Renal cortex interstitium (tissue), 11 donors: ENCODE measurements around the gene DDI1. TPM values are rescaled to one million over a fixed set of nuclear protein-coding genes. Genes with fewer than 3 reads are reported as not detected.

Source experiments
- DNase-seq, 11 donors: peaks; one replicate each; pipeline ENCODE4 v3.0.0-alpha.2; 2013; ENCODE audit warnings: low read depth in 9 of 11, low spot score in 4 of 11; ENCODE audit errors: extremely low read depth in 1 of 11
- polyA plus RNA-seq, 3 donors: library from polyadenylated mRNA; unstranded; fragments of 120-200 nt; gene quantifications; one replicate each; pipeline ENCODE4 v1.2.1, GENCODE V29; 2013; ENCODE audit not compliant: insufficient read length in 3 of 3

DDI1 gene
- polyA plus RNA-seq, 3 donors = not detected

DNA sequence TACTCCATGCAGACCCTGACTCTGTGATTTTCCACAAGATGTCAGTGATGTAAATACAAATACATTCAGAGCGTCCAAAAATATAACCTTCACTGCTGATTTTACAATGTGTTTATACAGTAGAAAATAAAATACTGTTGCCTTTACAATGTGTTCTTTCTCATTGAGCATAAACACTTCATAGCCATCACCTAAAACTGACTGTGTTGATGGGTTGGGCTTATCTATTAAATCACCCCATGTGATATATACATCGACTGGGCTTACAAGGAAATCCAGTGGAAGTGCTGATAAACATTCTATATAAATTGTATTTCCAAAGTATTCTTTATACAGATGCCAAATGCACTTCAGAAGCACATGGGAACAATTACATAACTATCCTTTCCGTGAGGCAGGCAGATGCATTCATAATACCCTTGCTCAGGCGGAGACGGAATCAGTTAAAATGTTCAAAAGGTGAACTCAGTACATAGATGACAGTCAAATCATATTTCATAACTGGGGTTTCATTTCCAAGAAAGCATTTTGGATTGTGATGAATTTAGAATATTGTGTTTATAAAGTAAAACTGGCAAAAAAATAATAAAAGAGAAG, 27.7 kb downstream of the DDI1 start:
- DNase-seq = no peak

DNA sequence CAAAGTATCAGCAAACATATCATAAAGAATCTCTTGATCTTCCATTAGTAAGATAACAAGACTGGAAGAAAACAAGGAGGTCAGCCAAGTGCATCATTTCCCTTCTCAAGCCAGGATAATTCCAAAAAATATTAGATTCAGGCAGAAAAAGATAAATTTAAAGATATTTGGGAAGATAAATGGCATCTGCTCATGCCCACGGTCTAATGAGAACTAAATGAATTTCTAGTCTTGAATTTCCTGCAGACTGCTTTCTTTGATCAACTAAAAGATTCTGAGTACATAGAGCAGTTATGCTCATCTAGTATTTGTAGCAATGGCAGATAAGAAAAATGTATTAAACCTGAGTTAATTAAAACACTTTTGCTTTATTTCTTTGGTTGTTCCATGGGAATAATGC, 31.1 kb downstream of the DDI1 start:
- no peak for DNase-seq

DNA sequence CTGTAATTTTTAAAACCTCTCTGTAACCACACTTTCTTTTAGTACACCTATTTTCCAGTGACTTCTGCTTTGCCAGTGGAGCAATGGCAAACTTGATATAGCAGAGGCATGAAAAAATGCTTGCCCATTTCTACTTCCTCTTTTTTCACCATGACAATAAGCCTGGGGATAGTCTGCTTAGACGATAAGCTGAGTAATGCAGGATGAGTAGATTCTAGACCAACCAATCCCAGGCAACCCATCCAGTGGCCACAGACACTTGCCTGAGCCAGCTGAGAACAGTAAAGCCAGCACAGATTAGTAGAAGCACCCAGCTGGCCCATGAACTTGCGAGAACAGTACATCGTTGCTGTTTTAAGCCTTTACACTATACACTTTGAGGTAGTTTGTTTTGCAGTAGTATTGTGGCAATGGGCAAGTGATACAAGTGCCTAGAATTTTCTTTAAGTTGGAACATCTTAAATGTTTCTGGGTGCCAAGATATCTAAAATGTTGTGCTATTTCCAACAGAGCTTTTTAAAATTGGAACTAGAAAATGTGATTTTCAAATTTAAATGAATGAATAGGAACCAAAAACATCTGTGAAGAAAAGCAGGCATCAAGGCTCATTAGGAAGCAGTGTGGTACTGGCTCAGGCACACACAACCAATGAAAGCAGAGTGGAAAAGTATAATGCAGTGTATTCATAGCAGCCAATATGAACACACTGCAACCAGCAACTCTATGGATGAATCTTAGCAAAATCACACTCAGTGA, 37.7 kb downstream of the DDI1 start:
- no peak for DNase-seq

DNA sequence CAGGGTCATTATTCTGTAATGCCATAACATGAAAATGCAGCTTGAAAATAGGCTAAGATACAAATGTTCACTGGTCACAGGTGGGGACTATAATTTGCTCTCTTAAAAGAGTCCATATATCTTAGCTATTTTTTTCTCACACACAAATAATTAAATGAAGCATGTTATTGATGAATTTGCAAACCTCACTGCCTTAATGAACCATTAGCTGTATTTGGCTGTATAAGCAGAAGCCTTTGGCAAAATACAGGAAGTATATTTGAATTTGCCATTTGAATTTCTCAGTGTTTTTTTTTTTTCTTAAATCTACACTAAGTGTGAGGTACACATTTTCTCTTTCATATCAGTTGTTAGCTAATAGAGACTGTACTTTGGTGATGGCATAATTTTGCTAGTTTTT, 38.7 kb downstream of the DDI1 start:
- DNase-seq = no peak

DNA sequence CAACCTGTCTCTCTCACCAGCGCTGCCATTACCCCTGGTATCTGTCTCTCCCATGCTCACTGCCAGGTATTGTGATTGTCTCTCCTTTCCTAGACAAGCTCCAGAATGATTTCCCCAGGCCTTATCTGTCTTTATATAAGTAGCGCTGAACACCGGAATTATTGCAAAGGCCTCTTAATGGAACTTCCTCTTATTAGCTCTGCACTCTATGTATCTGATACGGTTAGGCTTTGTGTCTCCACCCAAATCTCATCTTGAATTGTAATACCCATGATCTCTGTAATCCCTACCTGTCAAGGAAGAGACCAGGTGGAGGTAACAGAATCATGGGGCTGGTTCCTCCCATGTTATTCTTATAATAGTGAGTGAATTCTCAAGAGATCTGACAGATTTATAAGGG, 39.3 kb downstream of the DDI1 start:
- no peak for DNase-seq

DNA sequence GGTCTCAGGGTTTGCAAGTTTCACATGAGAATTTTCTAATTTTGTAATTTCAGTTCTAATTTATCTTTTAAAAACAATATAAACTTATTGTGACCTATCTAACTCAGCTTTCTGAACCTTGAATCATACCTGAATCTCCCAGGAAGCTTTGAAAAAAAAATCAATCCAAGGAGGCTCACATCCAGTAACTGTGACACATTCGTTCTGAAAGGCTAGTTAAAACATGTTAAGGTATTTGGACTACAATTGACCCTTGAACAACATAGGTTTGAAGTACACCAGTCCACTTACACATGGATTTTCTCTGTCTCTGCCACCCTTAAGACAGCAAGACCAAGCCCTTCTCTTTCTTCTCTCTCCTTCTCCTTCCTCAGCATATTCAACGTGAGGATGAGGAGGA, 40.0 kb downstream of the DDI1 start:
- DNase-seq = no peak

DNA sequence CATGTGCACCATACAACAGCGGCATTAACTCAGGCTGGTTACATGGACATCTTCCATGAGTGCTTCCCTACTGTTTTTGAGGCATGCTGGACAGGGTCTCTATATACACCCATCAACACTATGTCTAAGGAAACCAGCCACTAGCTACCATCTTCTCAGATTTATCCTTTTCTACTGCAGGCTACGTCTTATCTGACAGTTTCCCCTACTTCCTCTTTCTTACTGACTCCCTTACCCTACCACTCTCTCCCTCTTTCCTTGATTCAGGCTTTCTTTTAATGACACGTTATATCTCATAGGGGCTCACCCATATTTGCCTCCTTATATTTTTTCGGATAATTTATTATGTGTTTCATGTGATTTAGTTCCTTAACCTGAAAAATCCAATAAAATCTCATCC, 41.8 kb downstream of the DDI1 start:
- no peak for DNase-seq

DNA sequence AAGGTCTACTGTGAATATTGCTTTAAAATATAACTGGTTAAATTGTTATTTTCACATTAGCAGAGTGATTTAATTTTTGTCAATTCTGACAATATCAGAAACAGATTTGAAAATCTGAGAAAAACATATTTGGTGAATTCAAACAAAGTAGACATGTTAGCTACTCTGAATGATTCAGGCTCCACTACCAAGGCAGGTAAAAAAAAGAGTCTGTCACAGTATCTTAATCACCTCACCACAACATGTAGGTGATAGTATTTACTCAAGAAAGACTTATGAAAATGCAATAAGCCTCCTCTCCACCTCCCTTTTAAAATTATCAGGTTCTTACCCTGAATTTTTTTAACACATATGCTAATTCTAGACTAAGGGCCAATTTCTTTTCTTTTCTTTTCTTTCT, 42.6 kb downstream of the DDI1 start:
- no peak for DNase-seq

DNA sequence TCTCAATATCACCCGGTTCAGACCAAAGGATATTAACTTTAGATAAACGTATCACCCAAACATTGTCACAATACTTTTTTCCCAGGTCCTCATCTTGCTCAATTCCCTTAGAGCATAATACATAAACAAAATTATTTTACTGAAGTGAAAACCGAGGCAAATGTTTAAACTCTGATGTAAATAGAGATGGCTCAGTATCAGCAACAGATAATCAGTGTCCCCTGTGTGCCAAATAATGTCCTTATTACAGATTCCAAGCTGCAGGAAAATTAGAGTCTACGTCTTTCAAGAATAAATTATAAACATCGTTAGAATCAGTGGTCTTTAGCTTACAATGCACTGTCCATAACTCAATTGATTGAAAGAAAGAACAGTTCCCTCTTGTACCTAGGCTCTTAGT, 50.2 kb downstream of the DDI1 start:
- DNase-seq = no peak

Other genes with a start within 250 kb of the DDI1 start
- gene PDGFD, start 127.5 kb downstream of the DDI1 start, polyA plus RNA-seq = 10 to 100 TPM; 22.6 to 24.4 (median 22.6) TPM